Heart left ventricle (tissue), 16 donors: ENCODE results near the gene HDAC4. TPM values are rescaled to one million over a fixed set of nuclear protein-coding genes. Genes with fewer than 3 reads are reported as not detected.

ENCODE experiments used
- ATAC-seq, 4 donors: fragments of 200-7000 bp; cut with Tn5 transposase; one replicate each; pipeline ENCODE4 v1.9.1; 2020 to 2022; ENCODE audit warnings: moderate library complexity in 4 of 4, mild to moderate bottlenecking in 3 of 4, moderate number of reproducible peaks in 1 of 4
- DNase-seq, 5 donors: peaks; one replicate each; pipeline ENCODE4 v3.0.0-alpha.2; 2020
- H3K27ac ChIP-seq, 12 donors: fragments of 200-600 bp; sonication (generic) in 4 of 12; one replicate each; pipeline versions ENCODE4 v1.5.0 to v1.8.0; 2016 to 2022; ENCODE audit warnings: mild to moderate bottlenecking in 2 of 12
- H3K27me3 ChIP-seq, 9 donors: fragments of 200-600 bp; sonication (generic) in 2 of 9; one replicate each; pipeline versions ENCODE4 v1.5.1 to v1.8.0; 2016 to 2022; ENCODE audit warnings: mild to moderate bottlenecking in 3 of 9
- H3K36me3 ChIP-seq, 9 donors: fragments of 200-600 bp; sonication (generic) in 2 of 9; one replicate each; pipeline versions ENCODE4 v1.5.0 to v1.8.0; 2018 to 2022; ENCODE audit warnings: mild to moderate bottlenecking in 2 of 9
- H3K4me1 ChIP-seq, 12 donors: fragments of 200-600 bp; sonication (generic) in 4 of 12; one replicate each; pipeline versions ENCODE4 v1.5.0 to v1.8.0; 2016 to 2022; ENCODE audit warnings: mild to moderate bottlenecking in 3 of 12
- H3K4me3 ChIP-seq, 12 donors: fragments of 200-600 bp; sonication (generic) in 4 of 12; one replicate each; pipeline versions ENCODE4 v1.5.0 to v1.8.0; 2017 to 2022; ENCODE audit warnings: mild to moderate bottlenecking in 9 of 12, moderate library complexity in 4 of 12
- H3K9me3 ChIP-seq, 12 donors: fragments of 200-600 bp; sonication (generic) in 4 of 12; one replicate each; pipeline versions ENCODE4 v1.5.0 to v1.8.0; 2016 to 2022; ENCODE audit warnings: mild to moderate bottlenecking in 1 of 12
- POLR2A ChIP-seq, 2 donors: fragments of 450-650 bp; IDR thresholded peaks; one replicate each; pipeline ENCODE4 v1.6.1; 2017; ENCODE audit warnings: antibody characterized with exemption in 2 of 2, mild to moderate bottlenecking in 2 of 2, moderate library complexity in 2 of 2
- WGBS, 4 donors: extraction: QIAGEN DNeasy Blood & Tissue Kit in 2 of 4; methylation state at CpG; one replicate each; pipeline versions ENCODE4 v1.1.5 to v1.1.7; 2013 to 2018; 5-methylcytosine and 5-hydroxymethylcytosine counted together
- intact Hi-C, 10 donors: fragments of 100-400 bp; cut with DNase I; formaldehyde crosslinking; loops; one replicate each; pipeline versions ENCODE4 v1.11.1 to v1.14.2; 2022
- polyA plus RNA-seq, 2 donors: library from polyadenylated mRNA; stranded (reverse); fragments of 200-250 nt; gene quantifications; one replicate each; pipeline ENCODE4 v1.2.3, GENCODE V29; 2013
- total RNA-seq, 9 donors: library from RNA; depleted of rRNA in 2 of 9; stranded (reverse); fragments of >200 nt in 2 of 9; fragmentation: NEBNext Ultra II Directional in 3 of 9; extraction: Animal tissue kit (Norgen Biotek cat#: 25700) in 3 of 9; gene quantifications; one replicate each; pipeline versions ENCODE4 v1.1.0 to v1.2.4, GENCODE V29; 2016 to 2023
- TF ChIP-seq, protein P1 (sequence below), 12 donors: fragments of 200-600 bp; sonication (generic) in 4 of 12; IDR thresholded peaks; one replicate each; pipeline versions ENCODE4 v1.5.0 to v1.8.0; 2018 to 2022; ENCODE audit warnings: antibody characterized with exemption in 12 of 12, mild to moderate bottlenecking in 5 of 12
- donor health status: ischemic (EF 13 %, LVEDD 7.1; RV severe dilation, severe dysfunction).
- donor health status: healthy with polysubstance abuse.
- donor health status: DM: no; HTN: yes; CAD: no.
- donor health status: DM: no; HTN: no; CAD: no.
- donor health status: ischemic (EF 25% LVEDD 6.9; RV normal size, moderate dysfunction).
- donor health status: ischemic (EF 25% LVEDD 5.7; RV mildly dilated, moderate dysfunction).
- donor health status: healthy.
- donor health status: DM: yes; HTN: yes; CAD: no.
- donor health status: ischemic (EF 35%, LVEDD 5.7; RV mildly dilated, moderate dysfunction).
- donor health status: nonischemic (EF 11% LVEDD 7.7; RV severe dilation, severe dysfunction).
- donor health status: DM: yes; HTN: yes; CAD: no.
- donor health status: PGD.
- donor health status: ischemic (EF 29% LVEDD 5.4; RV normal size, mild dysfunction).
- donor health status: nonischemic (EF 23%, LVEDD 6.1; RV moderate dilation, normal function).

HDAC4 gene
- total and polyA plus RNA-seq, 11 donors = 13.9 to 37.6 (median 27.5) TPM

DNA sequence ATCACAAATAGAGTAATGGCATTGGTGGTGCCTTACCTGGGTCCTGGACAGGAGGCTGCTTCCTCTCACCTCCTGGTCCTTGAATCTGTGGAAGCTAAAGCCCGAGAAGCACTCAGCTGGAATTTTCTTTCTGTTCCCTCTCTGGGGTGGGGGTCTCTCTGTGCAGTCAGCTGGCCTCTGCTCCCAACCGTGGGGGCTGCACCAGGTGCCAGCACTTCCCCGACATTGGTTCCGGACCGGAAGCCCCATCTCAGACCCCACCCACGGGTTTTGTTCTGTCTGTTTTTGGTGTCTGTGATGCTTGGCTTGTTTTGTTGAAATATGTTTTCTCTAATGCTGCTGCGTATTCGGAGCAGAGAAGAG is 398.2 kb downstream of the HDAC4 start:
- DNase-seq (no peak), ATAC-seq (no peak)
- Histone ChIP-seq H3K4me1 (no peaks in the 10 kb centered on the region), H3K27me3 (peaks cover 0 to 41% (median 5%) of the 10 kb centered on the region in 9 donors), H3K27ac (peak overlapping the region in 3 of 12 donors; percentile 25 to 59 (median 27)), H3K9me3 (peaks cover 0 to 14% (median 7%) of the 10 kb centered on the region in 12 donors), H3K4me3 (peak overlapping the region in 4 of 12 donors; percentile 5 to 41 (median 29)), H3K36me3 (no peaks in the 10 kb centered on the region)
- intact Hi-C loops = no loop called here
- 63 to 68% (median 65%) methylated on average over 8 of the region's 8 CpGs for WGBS, 4 donors
- TF ChIP-seq, protein P1, sequence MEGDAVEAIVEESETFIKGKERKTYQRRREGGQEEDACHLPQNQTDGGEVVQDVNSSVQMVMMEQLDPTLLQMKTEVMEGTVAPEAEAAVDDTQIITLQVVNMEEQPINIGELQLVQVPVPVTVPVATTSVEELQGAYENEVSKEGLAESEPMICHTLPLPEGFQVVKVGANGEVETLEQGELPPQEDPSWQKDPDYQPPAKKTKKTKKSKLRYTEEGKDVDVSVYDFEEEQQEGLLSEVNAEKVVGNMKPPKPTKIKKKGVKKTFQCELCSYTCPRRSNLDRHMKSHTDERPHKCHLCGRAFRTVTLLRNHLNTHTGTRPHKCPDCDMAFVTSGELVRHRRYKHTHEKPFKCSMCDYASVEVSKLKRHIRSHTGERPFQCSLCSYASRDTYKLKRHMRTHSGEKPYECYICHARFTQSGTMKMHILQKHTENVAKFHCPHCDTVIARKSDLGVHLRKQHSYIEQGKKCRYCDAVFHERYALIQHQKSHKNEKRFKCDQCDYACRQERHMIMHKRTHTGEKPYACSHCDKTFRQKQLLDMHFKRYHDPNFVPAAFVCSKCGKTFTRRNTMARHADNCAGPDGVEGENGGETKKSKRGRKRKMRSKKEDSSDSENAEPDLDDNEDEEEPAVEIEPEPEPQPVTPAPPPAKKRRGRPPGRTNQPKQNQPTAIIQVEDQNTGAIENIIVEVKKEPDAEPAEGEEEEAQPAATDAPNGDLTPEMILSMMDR (IDR thresholded peaks at IDR 0.05) = no peak
- no peak for TF ChIP-seq POLR2A (IDR thresholded peaks at IDR 0.05)

DNA sequence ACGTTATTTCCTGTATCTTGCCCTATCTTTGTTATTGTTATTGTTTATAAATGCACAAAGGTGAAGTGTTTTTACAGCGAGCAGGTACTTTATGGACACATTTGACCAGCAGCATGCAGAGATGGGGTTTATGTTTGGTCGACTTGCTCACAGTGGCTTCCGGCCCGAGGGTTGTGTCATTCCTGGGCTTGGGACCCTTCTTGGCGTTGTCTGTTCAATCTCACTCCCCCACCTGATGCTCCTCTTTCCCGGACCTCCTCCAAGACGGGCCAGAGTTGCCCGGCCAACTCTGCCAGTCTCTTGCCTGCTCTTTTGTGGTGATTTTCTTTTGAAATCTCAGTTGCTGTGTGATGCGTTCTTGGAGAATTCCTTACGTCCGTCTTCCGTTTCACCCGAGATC is 399.0 kb downstream of the HDAC4 start:
- intact Hi-C loops = no loop called here
- DNase-seq (no peak), ATAC-seq (no peak)
- no peak overlapping the region for H3K27ac ChIP-seq
- H3K27me3 ChIP-seq = peaks cover 0 to 33% (median 0%) of the 10 kb centered on the region in 9 donors
- peaks cover 0 to 14% (median 7%) of the 10 kb centered on the region in 12 donors for H3K9me3 ChIP-seq
- TF ChIP-seq POLR2A (IDR thresholded peaks at IDR 0.05) = no peak
- TF ChIP-seq, protein P1 (IDR thresholded peaks at IDR 0.05) = no peak
- H3K4me3 ChIP-seq = no peak overlapping the region
- H3K36me3 ChIP-seq = no peaks in the 10 kb centered on the region
- 83 to 91% (median 85%) methylated on average over 14 of the region's 14 CpGs for WGBS, 4 donors
- H3K4me1 ChIP-seq = no peaks in the 10 kb centered on the region

DNA sequence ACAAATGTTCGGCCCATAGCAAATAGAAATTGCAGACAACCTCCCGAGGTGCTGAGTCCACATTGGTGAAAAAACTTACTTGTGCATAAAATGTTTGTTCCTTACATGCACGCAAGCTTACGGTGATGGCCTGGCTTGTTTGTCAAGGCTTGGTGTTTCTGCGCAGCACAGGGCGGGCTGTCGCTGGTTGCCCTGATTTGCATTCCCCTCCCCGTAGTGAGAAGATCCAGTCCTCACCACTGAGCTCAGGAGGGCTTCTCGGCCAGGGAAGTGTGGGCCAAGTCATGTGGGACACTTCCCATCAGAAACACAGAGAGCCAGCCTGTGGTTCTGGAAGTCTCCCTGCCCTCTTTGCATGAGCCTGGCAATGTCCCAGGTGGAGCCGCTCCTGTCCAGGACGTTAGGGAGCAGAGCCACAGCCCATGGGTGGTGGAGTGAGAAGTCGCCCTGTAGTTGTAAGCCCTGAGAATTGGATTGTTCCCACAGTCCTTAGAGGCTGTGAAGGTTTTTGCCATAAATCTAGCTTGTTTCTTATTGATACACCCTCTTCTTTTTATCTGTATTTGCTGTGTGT is 400.2 kb downstream of the HDAC4 start:
- 87 to 94% (median 90%) methylated on average over 11 to 12 of the region's 12 CpGs for WGBS, 4 donors
- no peak for DNase-seq

DNA sequence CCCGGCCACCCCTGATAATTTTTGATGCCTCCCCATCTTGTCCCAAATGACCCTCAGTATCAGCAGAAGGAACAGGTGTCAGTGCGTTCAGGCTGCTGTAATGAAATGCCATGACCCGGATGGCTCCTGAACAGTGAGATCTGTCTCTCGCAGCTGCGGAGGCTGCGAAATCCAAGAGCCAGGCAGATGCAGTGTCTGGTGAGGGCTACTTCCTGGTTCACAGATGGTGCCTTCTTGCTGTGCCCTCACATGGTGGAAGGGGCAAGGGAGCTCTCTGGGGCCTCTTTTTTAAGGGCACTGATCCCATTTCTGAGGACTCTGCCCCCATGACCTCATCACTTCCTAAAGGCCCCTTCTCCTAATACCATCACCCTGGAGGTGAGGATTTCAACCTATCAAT is 400.7 kb downstream of the HDAC4 start:
- no peak for DNase-seq
- Histone ChIP-seq H3K4me1 (no peaks in the 10 kb centered on the region), H3K4me3 (no peak overlapping the region), H3K27ac (no peak overlapping the region), H3K27me3 (peaks cover 0 to 18% (median 0%) of the 10 kb centered on the region in 9 donors), H3K9me3 (peaks cover 0 to 22% (median 11%) of the 10 kb centered on the region in 12 donors), H3K36me3 (no peaks in the 10 kb centered on the region)
- TF ChIP-seq, protein P1 (IDR thresholded peaks at IDR 0.05) = no peak
- no peak for TF ChIP-seq POLR2A (IDR thresholded peaks at IDR 0.05)
- ATAC-seq = no peak
- intact Hi-C loops = no loop called here
- WGBS, 4 donors = 82 to 95% (median 94%) methylated on average over 4 to 6 of the region's 6 CpGs

More for the DNA sequence above, 400.2 kb downstream of the HDAC4 start:
- H3K36me3 ChIP-seq = no peaks in the 10 kb centered on the region
- H3K4me3 ChIP-seq = no peak overlapping the region
- intact Hi-C loops = no loop called here
- ATAC-seq = no peak
- no peaks in the 10 kb centered on the region for H3K4me1 ChIP-seq
- TF ChIP-seq, protein P1 (IDR thresholded peaks at IDR 0.05) = no peak
- no peak for TF ChIP-seq POLR2A (IDR thresholded peaks at IDR 0.05)
- peaks cover 0 to 17% (median 7%) of the 10 kb centered on the region in 12 donors for H3K9me3 ChIP-seq
- no peak overlapping the region for H3K27ac ChIP-seq
- peaks cover 0 to 22% (median 0%) of the 10 kb centered on the region in 9 donors for H3K27me3 ChIP-seq
